GM12878 (cell line): ENCODE results near the gene PRKG1.

Experiments
- EZH2 ChIP-seq: IDR thresholded peaks from 2 replicates; pipeline ENCODE4 v1.6.1; 2012; ENCODE audit warnings: low read depth, mild to moderate bottlenecking, control low read depth, inconsistent platforms, low read length, borderline replicate concordance; ENCODE audit not compliant: control insufficient read depth
- FOXK2 ChIP-seq: fragments of 450-650 bp; IDR thresholded peaks from 2 replicates; pipeline ENCODE4 v1.6.1; 2017; ENCODE audit warnings: mild to moderate bottlenecking, moderate library complexity
- POLR2AphosphoS5 ChIP-seq: IDR thresholded peaks from 2 replicates; pipeline ENCODE4 v1.6.1; 2011; ENCODE audit warnings: mild to moderate bottlenecking, low read length, inconsistent platforms
- YBX1 ChIP-seq: fragments of 450-650 bp; IDR thresholded peaks from 2 replicates; pipeline ENCODE4 v1.6.1; 2016; ENCODE audit warnings: antibody characterized with exemption
- YY1 ChIP-seq: IDR thresholded peaks from 2 replicates; pipeline ENCODE4 v1.6.1; 2011; ENCODE audit warnings: low read depth, mild to moderate bottlenecking, low read length
- TF ChIP-seq, protein P1 (sequence below), 3 experiments: IDR thresholded peaks in 2 of 3; conservative IDR thresholded peaks in 1 of 3; 2 replicates each; pipeline ENCODE4 v1.5.1; 2011; ENCODE audit warnings: low read depth in 3 of 3, low read length in 3 of 3, mild to moderate bottlenecking in 3 of 3, control low read depth in 2 of 3, moderate library complexity in 2 of 3, inconsistent platforms in 1 of 3, mixed read lengths in 1 of 3; ENCODE audit not compliant: control insufficient read depth in 2 of 3, insufficient read depth in 1 of 3; ENCODE audit errors: extremely low read depth in 1 of 3

DNA sequence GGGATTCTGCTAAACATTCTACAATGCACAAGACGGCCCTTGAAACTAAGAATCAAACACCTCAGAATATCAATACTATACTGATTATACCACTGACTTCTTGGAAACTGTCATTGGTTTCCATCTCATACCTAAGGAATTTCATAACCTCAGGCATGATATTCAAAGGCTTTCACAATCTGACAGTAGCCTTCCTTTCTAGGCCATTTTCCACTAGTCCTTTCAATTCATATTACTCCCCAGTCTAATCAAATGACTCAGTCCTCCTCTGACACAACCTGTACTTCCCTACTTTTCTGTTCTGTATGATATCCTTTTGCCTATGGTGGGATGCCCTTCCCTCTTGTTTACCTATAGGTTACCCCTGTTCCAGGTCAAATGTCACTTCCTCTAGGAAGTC lies 576.8 kb downstream of the PRKG1 start:
- TF ChIP-seq, protein P1, sequence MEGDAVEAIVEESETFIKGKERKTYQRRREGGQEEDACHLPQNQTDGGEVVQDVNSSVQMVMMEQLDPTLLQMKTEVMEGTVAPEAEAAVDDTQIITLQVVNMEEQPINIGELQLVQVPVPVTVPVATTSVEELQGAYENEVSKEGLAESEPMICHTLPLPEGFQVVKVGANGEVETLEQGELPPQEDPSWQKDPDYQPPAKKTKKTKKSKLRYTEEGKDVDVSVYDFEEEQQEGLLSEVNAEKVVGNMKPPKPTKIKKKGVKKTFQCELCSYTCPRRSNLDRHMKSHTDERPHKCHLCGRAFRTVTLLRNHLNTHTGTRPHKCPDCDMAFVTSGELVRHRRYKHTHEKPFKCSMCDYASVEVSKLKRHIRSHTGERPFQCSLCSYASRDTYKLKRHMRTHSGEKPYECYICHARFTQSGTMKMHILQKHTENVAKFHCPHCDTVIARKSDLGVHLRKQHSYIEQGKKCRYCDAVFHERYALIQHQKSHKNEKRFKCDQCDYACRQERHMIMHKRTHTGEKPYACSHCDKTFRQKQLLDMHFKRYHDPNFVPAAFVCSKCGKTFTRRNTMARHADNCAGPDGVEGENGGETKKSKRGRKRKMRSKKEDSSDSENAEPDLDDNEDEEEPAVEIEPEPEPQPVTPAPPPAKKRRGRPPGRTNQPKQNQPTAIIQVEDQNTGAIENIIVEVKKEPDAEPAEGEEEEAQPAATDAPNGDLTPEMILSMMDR (IDR thresholded peaks at IDR 0.05 in 2 of 3, conservative IDR thresholded peaks at IDR 0.05 in 1 of 3; ENCODE audit: control insufficient read depth in 2 of 3, extremely low read depth in 1 of 3, insufficient read depth in 1 of 3, low read depth in 3 of 3, low read length in 3 of 3) = no peak
- TF ChIP-seq YBX1 = no peak
- no peak for TF ChIP-seq FOXK2
- no peak for TF ChIP-seq EZH2
- no peak for TF ChIP-seq YY1
- no peak for TF ChIP-seq POLR2AphosphoS5
